Embryonic facial prominence (tissue), 1 donor: ENCODE measurements around the gene SIX3.

ENCODE experiments used
- DNase-seq: peaks from one replicate; pipeline ENCODE4 v3.0.0-alpha.2; 2016; ENCODE audit errors: extremely low spot score

Gene SIX3

GRCh38 chr2:44943693-44944101 lies 2.2 kb downstream of the SIX3 start:
- no peak for DNase-seq

- no peak for DNase-seq
These were observed 2.8 kb downstream of the SIX3 start for GRCh38 chr2:44944102-44944951.

- no peak for DNase-seq
These were observed 3.6 kb downstream of the SIX3 start for GRCh38 chr2:44944952-44945612.

GRCh38 chr2:44945676-44946371 lies 4.3 kb downstream of the SIX3 start:
- no peak for DNase-seq

GRCh38 chr2:44946372-44947027 lies 5.0 kb downstream of the SIX3 start:
- no peak for DNase-seq

- no peak for DNase-seq
These were observed 5.5 kb downstream of the SIX3 start for GRCh38 chr2:44947028-44947375.

GRCh38 chr2:44948565-44949328 lies 7.2 kb downstream of the SIX3 start:
- DNase-seq, result no peak

- no peak for DNase-seq
These were observed 8.0 kb downstream of the SIX3 start for GRCh38 chr2:44949329-44950151.

- DNase-seq, result no peak
These were observed 9.1 kb downstream of the SIX3 start for GRCh38 chr2:44950646-44951045.

- no peak for DNase-seq
These were observed 9.6 kb downstream of the SIX3 start for GRCh38 chr2:44951124-44951523.

GRCh38 chr2:44951714-44952113 lies 10.2 kb downstream of the SIX3 start:
- DNase-seq, result no peak

GRCh38 chr2:44952143-44952805 lies 10.8 kb downstream of the SIX3 start:
- DNase-seq, result no peak

- no peak for DNase-seq
These were observed 11.4 kb downstream of the SIX3 start for GRCh38 chr2:44952806-44953498.

GRCh38 chr2:44953499-44953883 lies 12.0 kb downstream of the SIX3 start:
- no peak for DNase-seq

- DNase-seq, result no peak
These were observed 13.0 kb downstream of the SIX3 start for GRCh38 chr2:44954447-44954888.

GRCh38 chr2:44954889-44955592 lies 13.5 kb downstream of the SIX3 start:
- DNase-seq, result no peak

GRCh38 chr2:44955593-44956392 lies 14.3 kb downstream of the SIX3 start:
- no peak for DNase-seq

- no peak for DNase-seq
These were observed 15.3 kb downstream of the SIX3 start for GRCh38 chr2:44956843-44957242.
